ENCODE data around the gene GPR75. TPM values are rescaled to one million over a fixed set of nuclear protein-coding genes. Genes with fewer than 3 reads are reported as not detected.

Gene GPR75
- total and polyA plus RNA-seq, 2 of the 8 experiments (the other 6 are each of a cell fraction or from before 2014, with no cell fraction given): 3.5 to 4.3 TPM

GRCh38 chr2:53829273-53829979 lies 30.3 kb downstream of the GPR75 start (continued):
- no peak for TF ChIP-seq EZH2 (IDR thresholded peaks at IDR 0.05; ENCODE audit: low read depth, low read length, severe bottlenecking)
- TF ChIP-seq SIX5 (IDR thresholded peaks at IDR 0.05; ENCODE audit: low read depth, low read length): no peak
- no peak for TF ChIP-seq SP2 (IDR thresholded peaks at IDR 0.05; ENCODE audit: low read length)

Data from H1 (cell line).